ENCODE results near the gene CDKN1C.

Gene CDKN1C

DNA sequence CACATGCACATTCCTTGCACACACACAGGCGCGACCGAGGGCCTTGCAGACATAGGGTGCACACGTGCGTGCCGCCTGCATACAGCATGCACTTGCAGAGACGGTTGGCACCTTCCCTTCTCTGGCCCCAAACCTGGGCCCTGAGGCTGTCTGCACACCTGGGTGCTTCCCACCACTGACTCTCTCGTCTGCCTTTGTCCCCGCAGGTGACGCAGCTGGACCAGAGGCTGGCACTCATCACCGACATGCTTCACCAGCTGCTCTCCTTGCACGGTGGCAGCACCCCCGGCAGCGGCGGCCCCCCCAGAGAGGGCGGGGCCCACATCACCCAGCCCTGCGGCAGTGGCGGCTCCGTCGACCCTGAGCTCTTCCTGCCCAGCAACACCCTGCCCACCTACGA is 38.0 kb downstream of the CDKN1C start:
- DNase-seq (ENCODE audit: low read depth) = no peak

DNA sequence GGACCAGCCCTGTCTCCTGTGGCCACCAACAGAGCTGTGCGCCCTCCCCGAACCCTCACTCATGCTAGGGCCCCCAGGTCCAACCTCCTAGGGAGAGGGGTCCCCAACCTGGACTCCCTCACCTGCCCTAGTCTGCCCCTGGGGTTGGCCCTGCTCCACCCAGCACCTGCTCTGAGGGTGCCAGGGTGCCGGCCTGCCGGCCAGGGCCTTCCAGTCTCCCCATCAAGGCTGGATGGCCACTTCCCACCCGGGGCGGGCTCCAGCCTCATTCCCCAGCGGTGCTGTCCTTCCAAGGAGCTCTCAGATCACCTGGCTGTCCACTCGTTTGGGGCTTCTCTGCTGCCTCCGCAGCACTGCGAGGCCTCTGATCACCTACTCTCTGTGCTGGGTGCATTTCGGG is 39.1 kb downstream of the CDKN1C start:
- DNase-seq (ENCODE audit: low read depth) = no peak

DNA sequence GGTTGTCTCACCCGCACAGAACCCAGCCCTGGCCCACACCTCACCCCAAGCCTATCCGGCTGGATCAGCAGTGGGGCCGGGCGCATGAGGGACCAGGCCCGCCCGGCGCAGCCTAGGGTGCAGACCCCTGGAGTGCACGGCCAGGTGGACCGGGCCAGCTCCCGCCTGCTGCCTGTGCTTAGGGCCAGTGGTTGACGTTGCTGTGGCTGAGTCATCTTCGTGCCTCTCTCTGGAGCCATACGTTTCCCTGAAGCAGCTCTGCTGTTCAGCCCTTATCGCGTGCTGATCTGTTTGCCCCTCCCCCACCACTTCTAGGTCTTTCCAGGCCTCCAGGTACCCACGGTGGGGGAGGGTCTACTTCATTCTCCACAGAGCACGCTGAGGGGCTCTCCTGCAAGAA is 39.5 kb downstream of the CDKN1C start:
- no peak for DNase-seq (ENCODE audit: low read depth)

DNA sequence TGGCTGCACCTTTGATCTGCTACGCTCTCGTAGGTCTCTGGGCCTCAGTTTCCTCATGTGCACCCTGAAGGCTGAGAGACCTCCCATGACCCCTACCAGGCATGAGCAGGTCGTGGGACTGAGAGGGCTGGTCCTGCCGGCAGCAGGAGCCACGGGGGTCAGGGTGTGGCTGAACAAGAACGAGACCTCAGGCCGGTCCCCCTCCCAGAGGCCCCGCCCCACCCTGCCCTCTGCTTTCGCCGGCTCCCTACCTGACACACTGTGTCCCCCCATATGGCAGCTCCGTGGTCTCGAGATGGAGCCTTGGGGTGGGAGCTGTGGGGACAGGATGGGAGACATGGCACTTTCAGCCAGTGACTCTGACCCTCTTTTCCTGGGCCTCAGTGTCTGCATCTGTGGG is 40.6 kb downstream of the CDKN1C start:
- DNase-seq (ENCODE audit: low read depth) = no peak

DNA sequence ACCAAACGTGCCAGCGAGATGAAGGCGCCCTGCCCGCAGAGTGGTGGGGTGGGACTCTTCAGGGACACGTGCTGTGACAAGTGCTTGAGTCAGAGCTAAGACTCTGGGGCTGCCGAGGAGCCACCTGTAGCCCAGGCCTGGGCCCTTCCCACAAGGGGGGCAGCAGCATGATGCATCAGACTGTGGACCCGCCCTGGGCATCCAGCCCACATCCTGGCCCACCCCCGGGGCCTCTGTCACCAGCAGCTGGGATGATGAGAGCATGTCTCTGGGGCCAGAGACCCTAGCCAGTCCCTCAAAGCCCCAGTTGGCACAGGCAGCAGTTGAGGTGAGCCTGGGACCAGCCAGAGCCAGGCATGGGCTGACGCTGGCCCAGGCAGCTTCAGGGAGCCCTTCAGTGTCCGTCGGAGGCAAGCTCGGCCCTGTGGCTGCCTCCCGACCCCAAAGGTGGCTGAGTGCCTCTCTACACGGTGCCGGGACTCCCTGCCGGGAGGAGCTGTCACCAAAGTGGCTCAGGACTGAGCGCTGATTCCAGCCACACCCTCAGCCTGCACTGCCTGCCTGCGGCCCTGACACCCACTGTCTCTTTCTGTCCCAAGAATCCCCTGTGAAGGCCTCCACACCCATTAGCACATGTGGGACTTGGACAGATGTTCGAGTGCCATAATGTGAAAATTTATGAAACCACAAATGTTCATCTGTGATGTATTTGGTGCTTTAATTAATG is 41.3 kb downstream of the CDKN1C start:
- no peak for DNase-seq (ENCODE audit: low read depth)

DNA sequence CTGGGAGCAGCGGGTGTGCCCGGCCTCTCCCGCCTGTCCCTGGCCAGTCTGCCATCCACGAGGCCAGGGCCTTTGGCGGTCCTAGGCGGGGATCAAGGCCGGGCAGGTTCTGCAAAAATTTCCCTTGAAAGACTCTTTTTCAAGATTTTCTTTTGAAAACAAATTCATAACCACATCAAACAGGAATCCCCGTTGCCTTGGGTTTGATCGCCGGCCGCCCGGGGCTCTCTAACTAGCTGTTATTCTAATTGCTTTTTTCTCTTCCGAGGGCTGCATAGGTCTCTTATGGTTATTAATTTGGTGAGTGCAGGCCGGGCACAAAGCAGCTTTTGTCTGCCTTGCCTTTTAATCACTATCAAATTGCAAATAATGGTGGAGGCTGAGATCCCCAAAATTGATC is 42.0 kb downstream of the CDKN1C start:
- no peak for DNase-seq (ENCODE audit: low read depth)

DNA sequence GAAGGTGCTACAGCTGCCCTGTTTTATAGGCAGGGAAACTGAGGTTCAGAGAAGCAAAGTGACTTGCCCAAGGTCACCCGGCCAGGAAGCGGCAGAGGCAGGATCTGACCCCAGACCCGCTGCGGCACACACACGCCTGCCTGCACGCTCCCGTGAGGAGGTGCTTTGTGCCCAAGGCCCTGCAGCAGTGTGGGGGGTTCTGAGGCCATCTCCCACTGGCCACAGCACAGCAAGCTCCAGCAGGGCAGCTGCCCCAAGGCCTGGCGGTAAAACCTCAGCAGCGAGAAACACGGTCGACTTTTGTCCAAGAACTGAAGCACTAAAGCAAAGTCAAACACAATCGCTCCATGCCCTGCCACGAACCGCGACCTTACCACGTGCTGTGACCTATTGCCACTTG is 42.7 kb downstream of the CDKN1C start:
- DNase-seq (ENCODE audit: low read depth) = no peak

DNA sequence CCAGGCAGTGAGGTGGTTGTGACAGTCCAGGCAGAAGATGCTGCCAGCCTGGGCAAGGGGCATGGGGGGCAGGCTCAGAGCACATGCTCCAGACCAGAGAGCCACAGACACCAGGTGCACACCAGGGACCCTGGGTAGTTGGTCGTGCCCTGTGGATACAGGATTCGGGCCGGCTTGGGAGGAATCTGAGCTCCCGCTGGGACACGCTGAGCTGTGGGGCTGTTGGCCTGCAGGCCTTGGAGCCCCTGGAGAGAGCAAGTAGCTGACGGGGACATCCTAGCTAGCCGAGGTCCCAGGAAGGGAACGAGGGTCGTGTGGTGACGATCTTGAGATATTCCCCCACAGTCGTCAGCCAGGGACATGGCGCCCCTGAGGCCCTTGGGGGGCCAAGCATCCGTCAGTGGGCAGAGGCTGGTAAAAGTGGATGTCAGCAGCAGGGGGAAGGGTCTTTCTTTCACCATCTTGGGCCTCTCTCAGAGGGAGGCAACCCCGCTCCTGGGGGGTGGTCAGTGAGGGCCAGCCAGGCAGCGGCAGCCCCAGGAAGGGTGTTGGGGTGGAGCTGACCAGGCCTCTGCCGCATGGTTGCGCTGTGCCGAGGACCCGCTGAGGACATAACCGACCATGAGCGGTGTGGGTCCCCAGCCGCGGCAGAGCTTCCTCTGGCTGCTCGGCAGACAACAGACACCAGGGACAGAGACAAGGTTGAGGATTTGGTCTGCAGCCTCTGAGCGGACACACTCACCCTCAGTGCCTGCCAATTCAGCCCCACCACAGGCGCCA is 44.0 kb downstream of the CDKN1C start:
- no peak for DNase-seq (ENCODE audit: low read depth)

DNA sequence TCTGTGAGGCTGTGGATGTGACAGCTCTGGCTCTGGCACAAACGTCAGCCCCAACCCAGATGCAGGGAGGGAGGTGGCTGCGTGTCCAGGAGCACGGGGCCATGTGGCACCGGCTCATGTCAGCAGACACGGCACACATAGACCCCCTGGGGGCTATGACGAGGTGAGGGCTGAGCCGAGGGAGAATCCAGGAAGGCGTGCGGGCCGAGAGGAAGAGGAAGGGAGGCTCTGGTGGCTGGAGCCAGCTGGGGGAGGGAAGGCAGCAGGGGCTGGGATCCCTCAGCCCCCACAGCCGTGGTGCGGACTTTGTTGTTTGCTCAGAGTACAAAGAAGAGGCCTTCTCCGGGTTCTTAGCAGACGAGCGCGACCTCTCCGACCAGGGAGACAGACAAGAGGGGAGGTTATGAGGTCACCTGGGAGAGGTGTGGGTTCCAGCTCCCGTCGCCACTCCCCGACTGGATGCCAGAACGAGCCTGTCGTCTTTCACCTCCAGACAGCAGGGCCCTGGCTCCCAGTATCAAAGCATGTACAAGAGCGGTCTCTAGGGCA is 46.1 kb downstream of the CDKN1C start:
- DNase-seq (ENCODE audit: low read depth) = no peak

DNA sequence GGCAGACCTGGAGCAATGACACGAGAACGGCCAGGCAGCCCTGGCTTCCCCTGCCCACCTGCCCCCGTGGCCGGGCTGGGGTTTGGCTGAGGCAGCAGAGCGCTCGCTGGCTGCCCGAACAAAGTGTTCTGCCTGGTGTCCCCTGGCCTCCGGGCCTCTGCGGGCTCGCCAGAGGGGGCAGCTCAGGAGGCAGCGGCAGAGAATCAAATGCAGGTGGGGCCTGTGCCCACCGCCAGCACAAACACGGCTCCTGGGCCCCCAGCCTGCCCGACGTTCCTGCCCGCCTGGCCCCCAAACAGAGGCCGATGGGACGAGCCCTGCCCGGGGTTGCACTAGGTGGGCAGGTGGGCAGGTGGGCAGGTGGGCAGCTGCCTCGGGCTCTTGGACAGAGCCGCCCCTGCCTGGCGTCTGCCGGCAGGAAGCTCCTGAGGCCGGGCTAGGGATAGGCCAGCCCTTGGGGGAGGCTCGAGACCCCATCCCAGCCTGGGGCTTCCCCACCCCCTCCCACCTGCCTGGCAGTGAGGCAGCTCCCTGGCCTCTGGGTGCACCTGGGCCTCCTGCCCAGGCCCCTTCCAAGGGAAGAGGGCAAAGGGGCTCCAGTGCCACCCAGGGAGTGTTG is 46.8 kb downstream of the CDKN1C start:
- no peak for DNase-seq (ENCODE audit: low read depth)

DNA sequence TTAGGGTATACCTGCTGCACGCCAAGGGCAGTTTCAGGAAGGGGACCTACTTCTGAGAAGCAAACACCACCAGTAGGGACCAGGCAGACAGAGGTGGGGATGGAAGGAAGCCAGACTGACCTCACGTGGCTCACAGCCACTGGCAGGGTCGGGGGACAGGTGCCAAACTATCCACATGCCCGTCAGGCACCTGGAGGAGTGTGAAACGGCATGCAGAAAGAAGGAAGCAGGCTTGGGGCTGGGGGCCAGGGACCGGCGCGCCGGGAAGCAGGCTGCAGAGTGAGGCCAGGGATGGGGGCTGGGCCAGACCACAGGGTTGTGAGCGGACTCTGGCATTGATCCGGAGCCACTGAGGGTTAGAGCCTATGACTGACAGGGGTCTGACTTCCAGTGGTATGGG is 47.5 kb downstream of the CDKN1C start:
- DNase-seq (ENCODE audit: low read depth) = no peak

DNA sequence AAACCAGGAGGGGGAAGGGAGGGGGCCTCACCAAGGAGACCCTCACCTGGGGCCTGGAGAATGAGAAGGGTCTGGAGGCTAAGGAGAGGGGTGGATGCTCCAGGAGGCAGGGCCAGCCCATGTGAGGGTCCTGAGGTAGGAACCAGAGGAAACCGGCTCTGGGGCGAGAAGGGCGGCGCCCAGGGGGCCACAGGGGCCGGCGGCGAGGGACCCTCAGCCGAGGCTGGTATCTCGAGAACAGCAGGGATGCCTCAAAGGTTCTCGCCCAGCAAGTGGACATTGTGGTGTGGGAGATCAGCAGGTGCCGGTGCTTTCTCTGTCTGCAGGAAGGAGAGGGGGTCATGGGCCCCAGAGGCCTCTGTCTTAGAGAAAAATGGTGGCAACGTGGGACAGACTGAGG is 47.9 kb downstream of the CDKN1C start:
- DNase-seq (ENCODE audit: low read depth) = no peak

DNA sequence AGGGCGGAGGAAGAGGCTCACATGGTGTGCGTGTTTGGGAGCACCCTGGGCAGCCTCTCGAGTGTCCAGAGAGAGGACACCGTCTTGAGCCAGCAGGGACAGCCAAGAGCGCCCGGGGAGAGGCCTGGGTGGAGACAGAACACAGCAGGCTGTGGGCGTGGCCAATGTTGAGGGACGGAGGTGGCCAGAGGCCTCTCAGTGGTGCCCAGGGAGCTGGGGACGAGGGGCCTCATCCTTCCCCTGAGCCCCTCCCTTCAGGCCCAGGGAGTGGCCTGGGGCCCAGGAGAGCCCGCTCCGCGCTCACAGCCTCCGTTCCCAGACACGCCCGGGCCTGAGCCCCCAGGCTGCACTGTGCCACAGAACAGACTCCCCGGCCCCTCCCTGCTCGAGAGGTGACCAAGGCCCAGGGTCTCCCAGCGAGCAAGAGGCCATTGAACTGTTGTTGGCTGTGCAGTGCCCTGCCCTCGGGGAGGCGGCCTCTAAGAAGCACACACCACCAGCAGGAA is 48.4 kb downstream of the CDKN1C start:
- no peak for DNase-seq (ENCODE audit: low read depth)

DNA sequence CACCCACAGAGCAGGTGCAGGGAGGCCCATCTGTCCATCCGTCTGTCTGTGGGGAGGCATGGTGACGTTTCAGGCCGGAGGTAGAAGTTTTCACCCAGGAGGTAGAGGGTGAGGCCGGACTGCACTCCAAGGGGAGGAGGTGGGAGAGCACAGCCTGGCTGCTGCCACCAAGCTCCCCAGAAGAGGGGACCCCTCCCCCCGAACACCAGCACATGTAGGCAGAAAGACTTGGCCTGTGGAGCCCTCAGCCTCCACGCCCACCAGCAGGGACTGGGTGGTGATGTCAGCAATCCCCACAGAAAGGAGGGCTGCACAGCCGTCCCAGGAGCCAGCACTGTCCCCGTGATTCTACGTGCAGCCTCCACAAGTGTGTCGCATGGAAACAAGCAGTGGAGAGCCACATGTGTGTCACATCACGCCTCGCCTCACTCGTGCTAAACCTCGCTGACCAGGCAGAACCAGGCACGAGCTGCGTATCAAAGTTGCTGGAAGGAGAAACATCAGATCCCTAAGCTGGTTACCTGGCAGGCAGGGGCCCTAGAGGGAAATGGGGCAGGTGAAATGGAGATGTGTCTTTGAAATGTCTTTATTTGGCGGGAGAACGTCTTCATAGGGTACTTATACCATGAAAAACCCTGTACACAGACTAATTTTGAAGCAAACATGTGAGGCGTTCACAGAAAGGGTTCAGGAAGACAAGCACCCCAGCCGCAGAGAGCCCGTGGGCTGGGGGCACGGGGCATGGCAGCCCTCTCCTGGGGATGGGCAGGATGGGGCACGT is 49.1 kb downstream of the CDKN1C start:
- DNase-seq (ENCODE audit: low read depth) = no peak

DNA sequence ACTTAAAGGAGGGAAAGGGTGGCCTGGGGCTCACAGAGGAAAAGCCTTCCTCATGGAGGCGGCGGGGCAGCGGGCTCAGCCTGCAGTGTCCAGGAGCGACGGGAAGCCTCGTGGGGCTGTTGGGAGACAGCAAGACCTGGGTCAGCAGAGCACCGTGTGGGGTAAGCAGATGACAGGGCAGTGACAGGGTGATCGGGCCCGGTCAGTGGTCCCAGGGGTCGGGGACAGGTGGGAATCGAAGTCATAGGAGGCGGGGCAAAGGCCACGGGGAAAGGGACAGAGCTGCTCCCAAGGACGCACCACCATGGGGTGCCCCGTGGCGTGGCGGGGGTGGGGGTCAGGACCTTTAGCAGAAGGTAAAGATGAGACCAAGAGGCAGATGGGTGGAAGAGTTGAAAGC is 49.8 kb downstream of the CDKN1C start:
- DNase-seq (ENCODE audit: low read depth) = no peak

DNA sequence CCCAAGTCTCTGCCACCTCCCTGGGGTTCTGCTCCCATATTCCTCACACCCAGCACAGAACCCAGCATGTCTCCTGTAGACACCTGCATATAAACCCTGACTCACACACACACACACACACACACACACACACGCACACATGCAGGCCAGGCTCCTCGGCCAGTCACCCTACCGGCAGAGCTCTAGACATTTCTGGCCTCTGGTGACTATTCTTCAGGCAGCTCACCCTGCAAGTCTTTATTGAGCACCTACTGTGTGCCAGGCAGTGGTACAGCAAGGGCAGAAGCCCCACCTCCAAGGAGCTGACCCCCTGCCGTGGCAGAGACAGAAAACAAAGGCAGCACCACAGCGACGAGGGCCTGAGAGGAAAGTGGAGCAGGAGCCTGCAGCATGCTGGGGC is 50.3 kb downstream of the CDKN1C start:
- DNase-seq (ENCODE audit: low read depth) = no peak

DNA sequence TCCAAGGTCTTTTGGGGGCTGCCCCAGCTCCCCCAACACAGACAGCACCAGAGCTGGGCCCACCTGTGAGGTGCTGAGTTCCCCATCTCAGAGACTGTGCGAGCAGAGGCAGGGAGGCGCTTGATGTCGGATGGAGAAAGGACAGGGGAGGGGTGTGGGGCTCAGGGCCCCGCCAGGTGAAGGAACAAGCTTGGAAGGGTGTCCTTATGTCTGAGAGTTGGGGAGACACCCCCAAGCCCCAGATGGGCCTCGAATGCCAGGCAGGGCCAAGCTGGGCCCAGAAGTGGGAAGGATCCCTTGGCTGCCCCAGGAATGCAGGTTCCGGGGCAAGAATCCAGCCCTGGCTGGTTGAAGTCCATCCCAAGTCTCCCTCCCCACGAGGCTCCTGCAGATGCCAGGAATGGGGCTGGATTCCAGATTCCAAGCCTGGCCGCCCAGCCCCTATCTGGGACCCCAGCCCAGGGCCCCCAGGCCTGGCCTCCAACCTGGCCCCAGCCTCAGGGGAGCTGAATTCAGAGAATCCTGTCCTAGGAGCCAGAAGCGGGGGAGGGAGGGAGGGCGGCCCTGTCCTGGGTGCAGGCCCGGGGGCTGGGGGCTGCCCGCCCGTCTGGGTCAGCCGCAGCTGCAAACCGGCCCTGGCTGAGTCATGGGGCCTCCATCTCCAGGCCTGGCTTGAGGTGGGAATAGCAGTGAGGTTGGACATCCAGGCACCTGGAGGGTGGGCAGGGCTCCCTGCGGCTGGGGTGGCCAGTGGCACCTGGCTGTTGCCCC is 50.9 kb downstream of the CDKN1C start:
- DNase-seq (ENCODE audit: low read depth) = no peak

DNA sequence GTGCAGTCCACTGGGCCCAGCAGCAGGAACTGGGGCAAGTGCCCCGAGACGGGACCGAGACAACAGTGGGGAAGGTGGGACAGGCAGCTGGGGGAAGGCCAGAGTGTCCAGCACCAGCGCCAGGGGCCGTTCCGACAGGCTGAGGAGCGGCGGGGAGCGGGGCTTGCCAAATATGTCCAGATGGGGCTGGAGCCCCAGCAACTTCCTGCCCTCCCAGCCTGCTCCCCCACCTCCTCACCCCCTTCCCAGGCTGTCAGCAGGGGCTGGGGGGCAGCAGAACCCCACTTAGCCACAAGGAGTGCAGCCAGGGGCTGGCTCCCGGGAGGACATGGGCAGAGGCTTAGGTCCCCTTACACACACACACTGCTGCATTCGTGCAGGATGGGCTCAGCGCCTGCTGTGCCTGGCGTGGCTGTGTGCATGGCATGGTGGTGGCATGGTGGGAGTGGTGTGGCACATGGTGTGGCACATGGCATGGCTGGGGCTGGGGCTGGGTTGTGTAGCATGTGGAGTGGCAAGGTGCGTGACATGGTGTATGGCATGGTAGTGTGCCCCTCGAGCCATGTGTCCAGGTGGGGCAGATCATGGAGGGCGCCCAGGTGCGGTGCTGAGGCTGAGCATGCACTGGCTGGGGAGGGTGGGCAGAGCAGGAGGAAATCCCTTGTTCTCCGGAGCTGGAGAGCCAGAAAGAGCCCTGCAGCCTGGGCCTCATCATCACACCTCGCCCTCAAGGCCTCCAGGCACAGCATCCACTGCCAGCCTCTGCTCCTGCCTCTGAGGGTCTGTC is 51.7 kb downstream of the CDKN1C start:
- DNase-seq (ENCODE audit: low read depth) = no peak

Data from stimulated activated CD8-positive, alpha-beta memory T cell treated with anti-CD3 and anti-CD28 coated beads, Interleukin-4, amount 100 ng/mL, for 24 hours (primary cell).